Dermis blood vessel endothelial cell (primary cell): ENCODE measurements around the gene GPR137C. TPM values are rescaled to one million over a fixed set of nuclear protein-coding genes. Genes with fewer than 3 reads are reported as not detected.

Source experiments
- DNase-seq: peaks from one replicate; pipeline ENCODE4 v3.0.0; 2010
- total RNA-seq: library from RNA; depleted of rRNA; stranded (reverse); fragments of >200 nt; gene quantifications from 2 replicates; pipeline ENCODE4 v1.2.3, GENCODE V29; 2014

Gene GPR137C
- total RNA-seq, 1 donor from 2014 or later, result 1.4 TPM

DNA sequence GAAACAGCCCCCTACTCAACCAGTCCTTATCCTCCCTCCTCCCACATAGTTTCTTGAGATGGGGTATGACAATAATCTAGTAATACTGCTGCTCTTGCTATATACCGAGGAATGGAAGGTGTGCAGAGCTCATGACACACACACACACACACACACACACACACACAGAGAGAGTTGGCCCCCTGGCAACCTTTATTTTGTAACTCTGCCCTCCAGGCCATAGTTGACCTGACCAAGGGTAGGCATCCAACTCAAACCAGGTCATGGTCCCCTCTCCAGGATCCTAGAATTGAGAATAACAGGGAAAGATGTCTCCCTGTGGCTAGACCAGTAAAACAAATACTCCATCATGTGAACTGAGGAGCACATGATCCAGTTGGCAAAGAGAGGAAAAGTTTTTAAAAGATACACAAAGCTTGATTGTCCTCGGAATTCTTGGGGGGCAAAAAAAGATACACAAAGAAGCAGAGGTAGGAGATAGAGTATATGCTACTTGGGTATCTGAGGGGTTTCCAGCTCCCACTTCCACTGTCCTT, 131.4 kb downstream of the GPR137C start:
- DNase-seq, result no peak

DNA sequence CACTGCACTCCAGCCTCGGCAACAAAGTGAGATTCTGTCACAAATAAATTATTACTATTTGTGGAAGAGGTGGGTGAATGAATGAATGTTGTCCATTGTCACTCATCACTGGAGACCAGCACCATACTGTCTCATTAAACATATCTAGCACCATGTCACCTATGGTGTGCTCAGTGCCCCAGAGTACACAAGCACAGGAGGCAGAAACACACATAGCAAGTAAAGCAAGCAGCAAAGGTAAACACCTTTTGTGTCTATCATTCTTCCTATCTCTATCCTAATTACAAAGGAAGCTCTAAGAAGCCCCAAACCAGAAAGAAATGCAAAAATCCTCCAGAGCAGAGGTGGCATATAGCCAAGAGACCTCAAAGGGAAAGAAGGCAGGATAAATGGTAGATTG, 133.5 kb downstream of the GPR137C start:
- DNase-seq, result no peak

Other genes starting within 250 kb of the GPR137C start
- gene PTGER2, start 238.5 kb upstream of the GPR137C start, total RNA-seq, result 0.14 and 0.34 TPM in 2 replicates
- gene TXNDC16, start 331 bp upstream of the GPR137C start, total RNA-seq, result 3.4 and 4.7 TPM in 2 replicates
- gene ERO1A, start 142.7 kb downstream of the GPR137C start, total RNA-seq, result 105 and 122 TPM in 2 replicates
- 129 and 168 TPM in 2 replicates for gene PSMC6, start 154.4 kb downstream of the GPR137C start, total RNA-seq
- gene STYX, start 177.3 kb downstream of the GPR137C start, total RNA-seq, result 23.8 and 25.8 TPM in 2 replicates
- 23.8 and 33.8 TPM in 2 replicates for gene GNPNAT1, start 238.8 kb downstream of the GPR137C start, total RNA-seq